ENCODE measurements around the gene SYTL5.

GRCh38 chrX:38069273-38069672 is 62.9 kb downstream of the SYTL5 start:
- no peak for TF ChIP-seq CTCF (IDR thresholded peaks at IDR 0.05; ENCODE audit: insufficient read depth, low read length)
- no peak for TF ChIP-seq POLR2AphosphoS5 (IDR thresholded peaks at IDR 0.05; ENCODE audit: low read depth)

All from HL-60 (cell line).